Karpas-422 (cell line): ENCODE results near the gene BMPR2. TPM values are rescaled to one million over a fixed set of nuclear protein-coding genes. Genes with fewer than 3 reads are reported as not detected.
A peak's percentile ranks its signal among the peaks of the same experiment; 100 is the strongest.

Experiments
- DNase-seq: peaks from one replicate; pipeline ENCODE4 v3.0.0-alpha.2; 2015
- H2AFZ ChIP-seq: fragments of 200-600 bp; sonication (generic); 2 replicates; pipeline ENCODE4 v1.6.1; 2014; ENCODE audit warnings: antibody characterized with exemption, low read length, mixed read lengths
- H3K27ac ChIP-seq: fragments of 200-600 bp; sonication (generic); 2 replicates; pipeline ENCODE4 v1.5.1; 2014; ENCODE audit warnings: mild to moderate bottlenecking, low read length, moderate library complexity
- H3K27me3 ChIP-seq: fragments of 200-600 bp; sonication (generic); 2 replicates; pipeline ENCODE4 v1.6.1; 2014; ENCODE audit warnings: low read length, mixed read lengths
- H3K36me3 ChIP-seq: fragments of 200-600 bp; sonication (generic); 2 replicates; pipeline ENCODE4 v1.6.1; 2014; ENCODE audit warnings: low read length, mixed read lengths; ENCODE audit not compliant: insufficient read depth
- H3K4me1 ChIP-seq: fragments of 200-600 bp; sonication (generic); 2 replicates; pipeline ENCODE4 v1.6.1; 2014; ENCODE audit warnings: mild to moderate bottlenecking, low read length, mixed read lengths
- H3K4me2 ChIP-seq: fragments of 200-600 bp; sonication (generic); 2 replicates; pipeline ENCODE4 v1.6.1; 2014; ENCODE audit warnings: low read length, low read depth, mild to moderate bottlenecking; ENCODE audit not compliant: poor library complexity, severe bottlenecking
- H3K4me3 ChIP-seq: fragments of 200-600 bp; sonication (generic); 2 replicates; pipeline ENCODE4 v1.5.1; 2014; ENCODE audit warnings: mild to moderate bottlenecking, antibody characterized with exemption, low read length, mixed read lengths
- H3K79me2 ChIP-seq: fragments of 200-600 bp; sonication (generic); 2 replicates; pipeline ENCODE4 v1.6.1; 2014; ENCODE audit warnings: mild to moderate bottlenecking, low read length, mixed read lengths
- H3K9ac ChIP-seq: fragments of 200-600 bp; sonication (generic); 2 replicates; pipeline ENCODE4 v1.6.0; 2014; ENCODE audit warnings: low read length
- H3K9me2 ChIP-seq: fragments of 200-600 bp; sonication (generic), shearing (Covaris generic); replicated peaks from 2 replicates; pipeline ENCODE4 v1.6.0; 2014; ENCODE audit warnings: mild to moderate bottlenecking, low read length, moderate library complexity; ENCODE audit not compliant: insufficient read depth
- H3K9me3 ChIP-seq: fragments of 300-700, 200-600 bp; sonication (generic); 2 replicates; pipeline ENCODE4 v1.6.1; 2014; ENCODE audit warnings: low read length, mixed read lengths
- H4K20me1 ChIP-seq: fragments of 200-600 bp; sonication (generic); 2 replicates; pipeline ENCODE4 v1.6.1; 2014; ENCODE audit warnings: mild to moderate bottlenecking, antibody characterized with exemption, low read length, low read depth; ENCODE audit not compliant: insufficient read depth
- total RNA-seq: library from RNA; depleted of rRNA; stranded (reverse); fragments of >200 nt; shearing (Covaris generic); gene quantifications from 2 replicates; pipeline ENCODE4 v1.2.3, GENCODE V29; 2014; ENCODE audit warnings: low replicate concordance; rRNA removed

BMPR2 gene
- total RNA-seq, result 3.0 and 4.0 TPM in 2 replicates

GRCh38 chr2:202375609-202376408 is at the start of gene BMPR2:
Gene BMPR2 (plus strand): TSS chr2:202376327. CDS start chr2:202377475, 1,148 bp downstream.
- 0 out of 2 replicates have a peak, but pooled peaks cover 3% of the 10 kb centered on the region for H3K27me3 ChIP-seq
- H3K9me3 ChIP-seq, result no peaks in the 10 kb centered on the region
- H3K36me3 ChIP-seq, result no peaks in the 10 kb centered on the region
- H3K4me2 ChIP-seq, result peak within 1 kb of the TSS; percentile 95
- H3K9ac ChIP-seq, result peak within 1 kb of the TSS; percentile 68
- no peaks in the 10 kb centered on the region for H4K20me1 ChIP-seq
- H3K27ac ChIP-seq, result no peak within 1 kb of the TSS
- peaks cover 41% of the 10 kb centered on the region for H3K4me1 ChIP-seq
- DNase-seq, result peak; percentile 90
- no peaks in the 10 kb centered on the region for H3K79me2 ChIP-seq
- no peaks in the 10 kb centered on the region for H3K9me2 ChIP-seq
- H2AFZ ChIP-seq, result peak within 1 kb of the TSS; percentile 90
- H3K4me3 ChIP-seq, result peak within 1 kb of the TSS; percentile 78

- no peaks in the 10 kb centered on the region for H3K9me3 ChIP-seq
- H2AFZ ChIP-seq, result no peak overlapping the region
- no peak overlapping the region for H3K4me3 ChIP-seq
- H3K4me2 ChIP-seq, result no peak overlapping the region
- no peaks in the 10 kb centered on the region for H3K4me1 ChIP-seq
- no peaks in the 10 kb centered on the region for H3K27me3 ChIP-seq
- H3K9me2 ChIP-seq, result no peaks in the 10 kb centered on the region
- no peaks in the 10 kb centered on the region for H3K79me2 ChIP-seq
- H3K27ac ChIP-seq, result no peak overlapping the region
- no peaks in the 10 kb centered on the region for H4K20me1 ChIP-seq
- no peak for DNase-seq
- H3K36me3 ChIP-seq, result no peaks in the 10 kb centered on the region
- H3K9ac ChIP-seq, result no peak overlapping the region
Measured at GRCh38 chr2:202327858-202328257, 48.3 kb upstream of the BMPR2 start.

GRCh38 chr2:202335791-202336467 is 40.2 kb upstream of the BMPR2 start:
- Histone ChIP-seq H3K27ac (no peak overlapping the region), H3K27me3 (no peaks in the 10 kb centered on the region), H3K36me3 (no peaks in the 10 kb centered on the region), H3K4me1 (no peaks in the 10 kb centered on the region), H2AFZ (no peak overlapping the region), H3K9ac (no peak overlapping the region), H4K20me1 (no peaks in the 10 kb centered on the region), H3K9me3 (no peaks in the 10 kb centered on the region), H3K79me2 (no peaks in the 10 kb centered on the region), H3K4me3 (no peak overlapping the region), H3K4me2 (no peak overlapping the region), H3K9me2 (no peaks in the 10 kb centered on the region)
- DNase-seq, result no peak

DNA sequence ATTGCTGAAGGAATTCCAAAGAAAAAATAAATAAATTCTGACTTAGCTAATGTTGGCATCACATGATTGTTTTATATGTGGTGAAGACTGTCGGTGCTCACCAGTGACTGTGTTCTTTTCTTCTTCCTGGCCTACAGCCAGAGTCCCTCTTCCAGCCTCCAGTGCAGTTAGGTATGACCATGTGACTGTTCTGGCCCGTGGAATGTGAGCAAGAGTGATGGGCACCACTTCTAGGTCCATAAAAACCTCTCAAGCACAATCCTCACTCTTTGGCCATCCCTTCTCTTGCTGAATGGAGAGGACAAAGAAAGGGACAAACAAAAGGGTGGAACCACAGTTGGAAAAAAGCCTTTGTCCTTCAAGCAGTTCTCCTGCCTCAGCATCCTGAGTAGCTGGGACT is 39.0 kb upstream of the BMPR2 start:
- H3K4me2 ChIP-seq, result no peak overlapping the region
- H3K9me2 ChIP-seq, result no peaks in the 10 kb centered on the region

DNA sequence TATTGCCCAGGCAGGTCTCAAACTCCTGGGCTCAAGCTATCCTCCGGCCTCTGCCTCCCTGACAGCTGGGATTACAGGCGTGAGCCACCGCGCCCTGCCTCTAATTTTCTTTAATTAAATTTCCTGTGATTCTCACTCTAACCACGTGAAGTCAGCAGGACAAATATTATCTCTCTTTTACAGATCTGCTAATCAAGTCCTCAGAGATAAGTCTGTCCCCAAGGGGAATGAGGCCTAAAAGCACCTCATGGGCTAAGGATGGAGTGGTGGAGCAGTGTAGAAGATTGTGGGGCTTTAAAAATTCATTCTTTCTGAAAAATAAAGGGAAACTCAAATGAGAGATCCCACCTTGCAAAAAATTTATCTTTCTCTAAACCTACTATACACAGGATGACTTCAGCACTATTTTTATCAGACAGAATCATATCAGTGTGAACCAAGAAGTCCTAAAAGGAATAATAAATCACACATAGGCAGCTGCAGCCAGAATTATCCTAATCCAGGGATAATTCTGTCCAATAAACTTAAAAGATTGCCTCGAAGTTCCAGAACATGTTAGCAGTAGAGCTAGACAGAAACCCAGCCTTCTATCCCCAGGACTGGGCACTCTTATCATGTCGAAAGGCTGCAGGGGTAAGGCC is 38.3 kb upstream of the BMPR2 start:
- no peak overlapping the region for H2AFZ ChIP-seq
- no peaks in the 10 kb centered on the region for H3K4me1 ChIP-seq
- H3K27me3 ChIP-seq, result no peaks in the 10 kb centered on the region
- no peaks in the 10 kb centered on the region for H3K79me2 ChIP-seq
- no peak overlapping the region for H3K27ac ChIP-seq
- DNase-seq, result no peak
- no peak overlapping the region for H3K9ac ChIP-seq
- H3K4me2 ChIP-seq, result no peak overlapping the region
- H4K20me1 ChIP-seq, result no peaks in the 10 kb centered on the region
- no peaks in the 10 kb centered on the region for H3K9me2 ChIP-seq
- no peaks in the 10 kb centered on the region for H3K9me3 ChIP-seq
- H3K4me3 ChIP-seq, result no peak overlapping the region
- no peaks in the 10 kb centered on the region for H3K36me3 ChIP-seq

More for the DNA sequence above, 39.0 kb upstream of the BMPR2 start:
- Histone ChIP-seq H4K20me1 (no peaks in the 10 kb centered on the region), H3K4me1 (no peaks in the 10 kb centered on the region), H3K27ac (no peak overlapping the region), H3K9me3 (no peaks in the 10 kb centered on the region), H3K27me3 (no peaks in the 10 kb centered on the region), H3K36me3 (no peaks in the 10 kb centered on the region), H3K79me2 (no peaks in the 10 kb centered on the region), H2AFZ (no peak overlapping the region), H3K4me3 (no peak overlapping the region), H3K9ac (no peak overlapping the region)
- DNase-seq, result no peak

DNA sequence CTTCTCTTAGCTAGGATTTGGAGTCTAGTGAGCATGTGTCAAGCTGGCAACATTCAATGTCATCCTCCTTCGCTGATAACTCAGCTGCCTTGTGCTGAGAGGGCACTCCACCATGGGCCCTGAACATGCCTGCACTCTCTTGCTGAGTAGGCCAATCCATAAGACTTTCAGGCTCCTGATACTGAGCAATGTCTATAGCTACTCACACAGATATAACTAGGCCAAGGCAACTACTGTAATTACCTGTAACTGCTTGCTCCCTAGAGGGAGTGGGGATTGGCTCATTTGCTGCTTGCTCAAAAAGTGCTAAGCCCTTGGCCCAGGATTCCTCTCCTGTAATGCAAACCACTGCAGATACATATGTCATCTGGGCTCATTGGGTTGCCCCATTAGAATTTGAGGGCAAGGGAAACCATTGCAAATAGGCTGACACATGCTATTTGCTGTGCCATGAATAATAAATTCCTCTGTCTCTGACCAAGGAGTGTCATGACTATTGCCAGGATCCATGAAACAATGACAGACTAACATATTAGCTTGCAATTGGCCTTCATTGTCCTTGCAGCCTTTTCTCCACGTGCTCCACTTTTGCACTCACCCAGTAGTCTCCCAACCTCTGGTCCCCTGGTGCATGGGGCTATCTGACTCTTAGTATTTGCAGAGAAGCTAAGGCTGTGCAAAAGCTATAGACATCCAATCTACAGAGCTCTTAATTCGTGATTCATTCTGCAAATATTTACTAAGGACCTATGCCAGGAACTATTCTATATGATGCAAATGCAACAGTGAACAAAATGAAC is 36.9 kb upstream of the BMPR2 start:
- Histone ChIP-seq H3K79me2 (no peaks in the 10 kb centered on the region), H3K4me3 (no peak overlapping the region), H3K9me3 (no peaks in the 10 kb centered on the region), H3K9me2 (no peaks in the 10 kb centered on the region), H3K36me3 (no peaks in the 10 kb centered on the region), H4K20me1 (no peaks in the 10 kb centered on the region), H2AFZ (no peak overlapping the region), H3K4me2 (no peak overlapping the region), H3K9ac (no peak overlapping the region), H3K27me3 (no peaks in the 10 kb centered on the region), H3K27ac (no peak overlapping the region), H3K4me1 (no peaks in the 10 kb centered on the region)
- no peak for DNase-seq

DNA sequence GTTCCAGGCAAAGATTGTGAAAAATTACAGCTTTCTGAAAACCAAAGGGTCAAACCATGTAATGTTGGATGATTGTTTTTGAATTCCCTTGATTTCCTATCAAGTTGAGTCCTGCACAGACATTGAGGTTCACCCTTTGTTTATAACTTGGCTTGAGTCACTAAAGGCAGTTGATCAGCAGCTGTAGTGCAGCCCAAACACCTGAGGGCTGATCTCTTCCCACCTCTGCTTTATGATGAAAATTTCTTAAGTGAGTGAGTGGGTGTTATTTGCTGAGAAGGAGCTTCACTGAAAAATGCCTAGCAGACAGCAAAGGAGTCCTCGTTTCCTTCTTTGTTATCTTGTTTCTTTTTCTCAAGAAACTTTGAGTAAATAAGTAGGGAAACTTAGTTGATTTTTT is 31.9 kb upstream of the BMPR2 start:
- Histone ChIP-seq H3K9me2 (no peaks in the 10 kb centered on the region), H3K4me1 (no peaks in the 10 kb centered on the region), H3K9me3 (no peaks in the 10 kb centered on the region), H3K27ac (no peak overlapping the region), H3K79me2 (no peaks in the 10 kb centered on the region), H3K36me3 (no peaks in the 10 kb centered on the region), H3K27me3 (no peaks in the 10 kb centered on the region), H3K9ac (no peak overlapping the region), H3K4me3 (no peak overlapping the region), H2AFZ (no peak overlapping the region), H4K20me1 (no peaks in the 10 kb centered on the region), H3K4me2 (no peak overlapping the region)
- no peak for DNase-seq
